Calu3 (cell line): ENCODE measurements around the gene FCMR. TPM values are rescaled to one million over a fixed set of nuclear protein-coding genes. Genes with fewer than 3 reads are reported as not detected.

ENCODE experiments used
- BruUV-seq: library from RNA; stranded (reverse); fragments of 400-500 nt; replicated peaks from 2 replicates; lab custom pipeline; 2021; lab: Mats Ljungman, UMichigan
- CTCF ChIA-PET: fragments of 300-600 bp; sonication (Branson Sonifier 250); formaldehyde crosslinking; loops from one replicate; lab custom pipeline; 2022; ENCODE audit warnings: antibody characterized with exemption; lab: Charles Lee
- DNase-seq: peaks from one replicate; pipeline ENCODE4 v3.0.0; 2022
- H3K27ac Mint-ChIP-seq: one replicate; pipeline ENCODE4 v1.8.0; 2022; ENCODE audit warnings: mixed read lengths; ENCODE audit not compliant: unreplicated experiment
- H3K27me3 Mint-ChIP-seq: one replicate; pipeline ENCODE4 v1.8.0; 2022; ENCODE audit warnings: mixed read lengths; ENCODE audit not compliant: unreplicated experiment
- H3K36me3 Mint-ChIP-seq: one replicate; pipeline ENCODE4 v1.8.0; 2022; ENCODE audit warnings: mild to moderate bottlenecking, moderate library complexity, mixed read lengths; ENCODE audit not compliant: insufficient read depth, unreplicated experiment
- H3K4me1 Mint-ChIP-seq: one replicate; pipeline ENCODE4 v1.8.0; 2022; ENCODE audit warnings: mild to moderate bottlenecking, low read depth, mixed read lengths; ENCODE audit not compliant: unreplicated experiment
- H3K4me3 Mint-ChIP-seq: one replicate; pipeline ENCODE4 v1.8.0; 2022; ENCODE audit warnings: mild to moderate bottlenecking, low read depth, moderate library complexity, mixed read lengths; ENCODE audit not compliant: unreplicated experiment
- H3K9me3 Mint-ChIP-seq: one replicate; pipeline ENCODE4 v1.8.0; 2022; ENCODE audit warnings: low read depth, mixed read lengths; ENCODE audit not compliant: unreplicated experiment
- CTCF ChIP-seq: fragments of 200-600 bp; IDR thresholded peaks from one replicate; pipeline ENCODE4 v1.8.0; 2022; ENCODE audit warnings: antibody characterized with exemption; ENCODE audit not compliant: unreplicated experiment
- intact Hi-C: fragments of 100-400 bp; cut with micrococcal nuclease; formaldehyde crosslinking; loops from one replicate; pipeline ENCODE4 v1.10.0; 2022; ENCODE audit not compliant: unreplicated experiment
- total RNA-seq: library from RNA; stranded (reverse); gene quantifications from 2 replicates; pipeline ENCODE4 v1.2.3, GENCODE V29; 2022

The FCMR gene
- total RNA-seq, 1 experiment from 2014 or later, result 1.1 TPM

GRCh38 chr1:206949641-206950040 is 27.9 kb upstream of the FCMR start:
- CTCF ChIA-PET, result no interaction called here
- intact Hi-C loops, result loop anchor here (2.0 to 5.0 kb wide), 2 partner anchors 29 to 58 kb away; no protein-coding TSS in a partner anchor
- H3K27ac Mint-ChIP-seq, result no peak overlapping the region
- no peak for TF ChIP-seq CTCF
- no peak overlapping the region for H3K4me3 Mint-ChIP-seq
- H3K9me3 Mint-ChIP-seq, result no peaks in the 10 kb centered on the region
- H3K4me1 Mint-ChIP-seq, result peaks cover 93% of the 10 kb centered on the region
- BruUV-seq, result no TSS peak
- peaks cover 26% of the 10 kb centered on the region for H3K36me3 Mint-ChIP-seq
- no peaks in the 10 kb centered on the region for H3K27me3 Mint-ChIP-seq
- no peak for DNase-seq

- no peaks in the 10 kb centered on the region for H3K27me3 Mint-ChIP-seq
- intact Hi-C loops, result no loop called here
- DNase-seq, result no peak
- CTCF ChIA-PET, result no interaction called here
- peaks cover 26% of the 10 kb centered on the region for H3K36me3 Mint-ChIP-seq
- no peaks in the 10 kb centered on the region for H3K9me3 Mint-ChIP-seq
- H3K4me3 Mint-ChIP-seq, result no peak overlapping the region
- BruUV-seq, result no TSS peak
- H3K4me1 Mint-ChIP-seq, result peaks cover 91% of the 10 kb centered on the region
- TF ChIP-seq CTCF, result no peak
- H3K27ac Mint-ChIP-seq, result no peak overlapping the region
These were observed 27.5 kb upstream of the FCMR start for GRCh38 chr1:206949208-206949607.

GRCh38 chr1:206947255-206947654 is 25.5 kb upstream of the FCMR start:
- BruUV-seq, result no TSS peak

GRCh38 chr1:206946261-206946660 is 24.5 kb upstream of the FCMR start, which contains the start of gene PIGR:
PIGR (minus strand) TSS chr1:206946466; CDS start chr1:206940531, 5,935 bp downstream.
- no TSS peak for BruUV-seq
- H3K27me3 Mint-ChIP-seq, result no peaks in the 10 kb centered on the region
- no peaks in the 10 kb centered on the region for H3K9me3 Mint-ChIP-seq
- no peak for TF ChIP-seq CTCF
- peaks cover 89% of the 10 kb centered on the region for H3K4me1 Mint-ChIP-seq
- intact Hi-C loops, result no loop called here
- peak within 1 kb of the TSS; percentile 61 for H3K4me3 Mint-ChIP-seq
- CTCF ChIA-PET, result interaction anchor here (1.0 to 1.7 kb wide), 3 partner anchors 8 to 37 kb away, joined by 3 to 4 read pairs (median 4); no protein-coding TSS in a partner anchor
- peaks cover 25% of the 10 kb centered on the region for H3K36me3 Mint-ChIP-seq
- H3K27ac Mint-ChIP-seq, result peak within 1 kb of the TSS; percentile 58
- peak; percentile 40 for DNase-seq

More at GRCh38 chr1:206947255-206947654, 25.5 kb upstream of the FCMR start:
- CTCF ChIA-PET, result interaction anchor here (1.1 kb wide), 1 partner anchor 35 kb away, joined by 3 read pairs; no protein-coding TSS in a partner anchor
- H3K27ac Mint-ChIP-seq, result peak overlapping the region; percentile 1
- peaks cover 21% of the 10 kb centered on the region for H3K36me3 Mint-ChIP-seq
- DNase-seq, result no peak
- peaks cover 89% of the 10 kb centered on the region for H3K4me1 Mint-ChIP-seq
- H3K9me3 Mint-ChIP-seq, result no peaks in the 10 kb centered on the region
- no peaks in the 10 kb centered on the region for H3K27me3 Mint-ChIP-seq
- no peak for TF ChIP-seq CTCF
- intact Hi-C loops, result no loop called here
- no peak overlapping the region for H3K4me3 Mint-ChIP-seq
